ENCODE data around the gene ZNF862. TPM values are rescaled to one million over a fixed set of nuclear protein-coding genes. Genes with fewer than 3 reads are reported as not detected.

Gene ZNF862
- total and polyA plus RNA-seq, 7 experiments from 2014 or later, result 9.1 to 112 (median 39.0) TPM

DNA sequence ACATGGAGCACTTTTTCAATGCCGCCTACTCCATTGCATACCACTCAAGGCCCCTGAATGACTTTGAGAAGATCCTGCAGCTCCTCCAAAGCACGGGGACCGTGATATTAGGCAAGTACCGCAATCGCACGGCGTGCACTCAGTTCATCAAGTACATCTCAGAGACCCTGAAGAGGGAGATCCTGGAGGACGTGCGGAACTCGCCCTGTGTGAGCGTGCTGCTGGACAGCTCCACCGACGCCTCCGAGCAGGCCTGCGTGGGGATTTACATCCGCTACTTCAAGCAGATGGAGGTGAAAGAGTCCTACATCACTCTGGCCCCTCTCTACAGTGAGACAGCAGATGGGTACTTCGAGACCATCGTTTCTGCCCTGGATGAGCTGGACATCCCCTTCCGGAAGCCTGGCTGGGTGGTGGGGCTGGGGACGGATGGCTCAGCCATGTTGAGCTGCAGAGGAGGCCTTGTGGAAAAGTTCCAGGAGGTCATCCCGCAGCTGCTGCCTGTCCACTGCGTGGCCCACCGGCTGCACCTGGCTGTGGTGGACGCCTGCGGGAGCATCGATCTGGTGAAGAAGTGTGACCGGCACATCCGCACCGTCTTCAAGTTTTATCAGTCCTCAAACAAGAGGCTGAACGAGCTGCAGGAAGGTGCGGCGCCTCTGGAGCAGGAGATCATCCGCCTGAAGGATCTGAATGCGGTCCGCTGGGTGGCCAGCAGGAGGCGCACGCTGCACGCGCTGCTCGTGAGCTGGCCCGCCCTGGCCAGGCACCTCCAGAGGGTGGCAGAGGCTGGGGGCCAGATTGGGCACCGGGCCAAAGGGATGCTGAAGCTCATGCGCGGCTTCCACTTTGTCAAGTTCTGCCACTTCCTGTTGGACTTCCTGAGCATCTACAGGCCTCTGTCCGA is 22.9 kb downstream of the ZNF862 start:
- Mint-ChIP-seq H3K27me3 (no peaks in the 10 kb centered on the region), H3K4me3 (peak overlapping the region in 1 of 10 donors; percentile 6), H3K9me3 (no peaks in the 10 kb centered on the region), H3K36me3 (peaks cover 7 to 49% (median 30%) of the 10 kb centered on the region in 5 donors), H3K27ac (peak overlapping the region in 5 of 9 donors; percentile 43 to 83 (median 56)), H3K4me1 (peaks cover 40 to 93% (median 83%) of the 10 kb centered on the region in 7 donors)
- ChIA-PET CTCF (interaction anchor here (0.7 to 0.9 kb wide), 2 partner anchors 13 to 72 kb away, joined by 3 read pairs; no protein-coding TSS in a partner anchor), POLR2A (interaction anchor here (0.6 to 3.8 kb wide), 5 partner anchors 9 to 56 kb away, joined by 3 to 24 read pairs (median 10); partner anchors contain the start of gene ZNF862)
- intact Hi-C loops (cut with micrococcal nuclease), result loop anchor here in 1 of 2 donors (10.0 kb wide), 1 partner anchor 146 kb away; a partner anchor contains a TSS
- DNase-seq (no peak), ATAC-seq (no peak)
- Histone ChIP-seq H3K4me3 (ENCODE audit: low read length) (no peak overlapping the region), H3K27ac (ENCODE audit: low read depth, low read length) (no peak overlapping the region), H3K36me3 (ENCODE audit: control insufficient read depth in 2 of 3, insufficient read depth in 3 of 3, low read length in 3 of 3) (peaks cover 0 to 38% (median 14%) of the 10 kb centered on the region in 3 experiments), H3K27me3 (ENCODE audit: control insufficient read depth in 2 of 2, insufficient read depth in 2 of 2, low read length in 2 of 2) (no peaks in the 10 kb centered on the region), H3K9me3 (ENCODE audit: control insufficient read depth in 2 of 3, low read length in 3 of 3) (no peaks in the 10 kb centered on the region), H3K4me1 (ENCODE audit: control insufficient read depth in 2 of 2, insufficient read depth in 2 of 2, low read length in 2 of 2) (peaks cover 24 to 69% of the 10 kb centered on the region in 2 donors)

GRCh38 chr7:149861728-149862045 is 23.5 kb downstream of the ZNF862 start:
- Histone ChIP-seq H3K9me3 (ENCODE audit: control insufficient read depth in 2 of 3, low read length in 3 of 3) (no peaks in the 10 kb centered on the region), H3K27me3 (ENCODE audit: control insufficient read depth in 2 of 2, insufficient read depth in 2 of 2, low read length in 2 of 2) (no peaks in the 10 kb centered on the region), H3K36me3 (ENCODE audit: control insufficient read depth in 2 of 3, insufficient read depth in 3 of 3, low read length in 3 of 3) (peaks cover 0 to 38% (median 14%) of the 10 kb centered on the region in 3 experiments), H3K4me3 (ENCODE audit: low read length) (no peak overlapping the region), H3K27ac (ENCODE audit: low read depth, low read length) (no peak overlapping the region), H3K4me1 (ENCODE audit: control insufficient read depth in 2 of 2, insufficient read depth in 2 of 2, low read length in 2 of 2) (peaks cover 30 to 69% of the 10 kb centered on the region in 2 donors)
- H3K4me1 Mint-ChIP-seq, result peaks cover 35 to 93% (median 83%) of the 10 kb centered on the region in 7 donors
- CTCF ChIA-PET, result interaction anchor here (0.7 to 0.9 kb wide), 2 partner anchors 13 to 72 kb away, joined by 3 read pairs; no protein-coding TSS in a partner anchor
- DNase-seq (no peak), ATAC-seq (no peak)
- H3K27me3 Mint-ChIP-seq, result no peaks in the 10 kb centered on the region
- H3K36me3 Mint-ChIP-seq, result peaks cover 7 to 49% (median 30%) of the 10 kb centered on the region in 5 donors
- POLR2A ChIA-PET, result interaction anchor here (1.5 to 3.8 kb wide), 5 partner anchors 9 to 23 kb away, joined by 4 to 24 read pairs (median 10); partner anchors contain the start of gene ZNF862
- peak overlapping the region in 1 of 10 donors; percentile 6 for H3K4me3 Mint-ChIP-seq
- H3K27ac Mint-ChIP-seq, result peak overlapping the region in 6 of 9 donors; percentile 10 to 83 (median 50)
- no peaks in the 10 kb centered on the region for H3K9me3 Mint-ChIP-seq
- intact Hi-C loops (cut with micrococcal nuclease), result loop anchor here in 1 of 2 donors (10.0 kb wide), 1 partner anchor 147 kb away; a partner anchor contains a TSS

DNA sequence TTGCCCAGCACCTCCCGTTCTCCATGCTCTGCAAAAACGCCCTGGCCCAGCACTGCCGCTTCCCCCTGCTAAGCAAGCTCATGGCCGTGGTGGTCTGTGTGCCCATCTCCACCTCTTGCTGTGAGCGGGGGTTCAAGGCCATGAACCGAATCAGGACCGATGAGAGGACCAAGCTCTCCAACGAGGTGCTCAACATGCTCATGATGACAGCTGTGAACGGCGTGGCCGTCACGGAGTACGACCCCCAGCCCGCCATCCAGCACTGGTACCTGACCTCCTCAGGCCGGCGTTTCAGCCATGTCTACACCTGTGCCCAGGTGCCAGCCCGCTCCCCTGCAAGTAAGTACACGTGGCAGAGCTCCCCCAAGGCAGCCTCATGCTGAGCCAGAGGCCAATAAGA is 24.0 kb downstream of the ZNF862 start:
- Mint-ChIP-seq H3K36me3 (peaks cover 7 to 49% (median 30%) of the 10 kb centered on the region in 5 donors), H3K4me1 (peaks cover 37 to 93% (median 83%) of the 10 kb centered on the region in 7 donors), H3K27me3 (no peaks in the 10 kb centered on the region), H3K27ac (peak overlapping the region in 4 of 9 donors; percentile 56 to 97 (median 79)), H3K4me3 (peak overlapping the region in 2 of 10 donors; percentile 50 to 74), H3K9me3 (no peaks in the 10 kb centered on the region)
- Histone ChIP-seq H3K36me3 (ENCODE audit: control insufficient read depth in 2 of 3, insufficient read depth in 3 of 3, low read length in 3 of 3) (peaks cover 0 to 38% (median 14%) of the 10 kb centered on the region in 3 experiments), H3K27me3 (ENCODE audit: control insufficient read depth in 2 of 2, insufficient read depth in 2 of 2, low read length in 2 of 2) (no peaks in the 10 kb centered on the region), H3K9me3 (ENCODE audit: control insufficient read depth in 2 of 3, low read length in 3 of 3) (no peaks in the 10 kb centered on the region), H3K4me1 (ENCODE audit: control insufficient read depth in 2 of 2, insufficient read depth in 2 of 2, low read length in 2 of 2) (peaks cover 35 to 69% of the 10 kb centered on the region in 2 donors), H3K27ac (ENCODE audit: low read depth, low read length) (no peak overlapping the region), H3K4me3 (ENCODE audit: low read length) (no peak overlapping the region)
- CTCF ChIA-PET, result interaction anchor here (0.9 kb wide), 1 partner anchor 22 kb away, joined by 3 read pairs; no protein-coding TSS in a partner anchor
- ATAC-seq, result no peak
- POLR2A ChIA-PET, result interaction anchor here (1.5 to 3.8 kb wide), 4 partner anchors 8 to 21 kb away, joined by 4 to 24 read pairs (median 13); no protein-coding TSS in a partner anchor
- intact Hi-C loops (cut with micrococcal nuclease), result loop anchor here in 1 of 2 donors (10.0 kb wide), 1 partner anchor 147 kb away; a partner anchor contains a TSS
- DNase-seq, result no peak

DNA sequence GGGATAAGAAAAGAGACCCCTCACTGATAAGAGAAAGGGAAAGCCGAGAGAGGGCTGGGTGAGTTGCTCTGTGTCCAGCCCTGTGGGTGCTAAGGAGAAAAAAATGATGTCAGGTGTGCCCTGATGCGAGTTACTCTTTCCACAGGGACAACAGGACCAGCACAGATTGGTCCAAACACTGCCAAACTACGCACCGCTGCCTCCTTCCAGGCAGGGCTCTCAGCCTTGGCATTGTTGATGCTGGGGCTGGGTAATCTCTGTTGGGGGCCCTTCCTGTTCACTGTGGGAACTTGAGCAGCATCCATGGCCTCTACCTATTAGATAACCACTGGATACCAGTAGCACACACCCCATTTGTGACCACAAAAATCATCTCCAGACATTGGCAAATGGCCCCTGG is 25.3 kb downstream of the ZNF862 start:
- peaks cover 7 to 43% (median 30%) of the 10 kb centered on the region in 5 donors for H3K36me3 Mint-ChIP-seq
- no peak for ATAC-seq
- Histone ChIP-seq H3K36me3 (ENCODE audit: control insufficient read depth in 2 of 3, insufficient read depth in 3 of 3, low read length in 3 of 3) (peaks cover 0 to 38% (median 14%) of the 10 kb centered on the region in 3 experiments), H3K4me1 (ENCODE audit: control insufficient read depth in 2 of 2, insufficient read depth in 2 of 2, low read length in 2 of 2) (peaks cover 48 to 72% of the 10 kb centered on the region in 2 donors), H3K27ac (ENCODE audit: low read depth, low read length) (peak overlapping the region; percentile 88), H3K27me3 (ENCODE audit: control insufficient read depth in 2 of 2, insufficient read depth in 2 of 2, low read length in 2 of 2) (no peaks in the 10 kb centered on the region), H3K4me3 (ENCODE audit: low read length) (no peak overlapping the region), H3K9me3 (ENCODE audit: control insufficient read depth in 2 of 3, low read length in 3 of 3) (no peaks in the 10 kb centered on the region)
- DNase-seq, result no peak
- H3K4me1 Mint-ChIP-seq, result peaks cover 41 to 93% (median 81%) of the 10 kb centered on the region in 7 donors
- H3K27ac Mint-ChIP-seq, result peak overlapping the region; percentile 52 to 99 (median 96)
- no peaks in the 10 kb centered on the region for H3K27me3 Mint-ChIP-seq
- POLR2A ChIA-PET, result interaction anchor here (1.0 to 3.0 kb wide), 3 partner anchors 11 to 21 kb away, joined by 3 to 19 read pairs (median 12); partner anchors contain the start of gene ATP6V0E2
- peak overlapping the region in 5 of 10 donors; percentile 32 to 74 (median 48) for H3K4me3 Mint-ChIP-seq
- H3K9me3 Mint-ChIP-seq, result no peaks in the 10 kb centered on the region
- intact Hi-C loops (cut with micrococcal nuclease), result loop anchor here in 1 of 2 donors (10.0 kb wide), 1 partner anchor 149 kb away; a partner anchor contains a TSS
- CTCF ChIA-PET, result no interaction called here

DNA sequence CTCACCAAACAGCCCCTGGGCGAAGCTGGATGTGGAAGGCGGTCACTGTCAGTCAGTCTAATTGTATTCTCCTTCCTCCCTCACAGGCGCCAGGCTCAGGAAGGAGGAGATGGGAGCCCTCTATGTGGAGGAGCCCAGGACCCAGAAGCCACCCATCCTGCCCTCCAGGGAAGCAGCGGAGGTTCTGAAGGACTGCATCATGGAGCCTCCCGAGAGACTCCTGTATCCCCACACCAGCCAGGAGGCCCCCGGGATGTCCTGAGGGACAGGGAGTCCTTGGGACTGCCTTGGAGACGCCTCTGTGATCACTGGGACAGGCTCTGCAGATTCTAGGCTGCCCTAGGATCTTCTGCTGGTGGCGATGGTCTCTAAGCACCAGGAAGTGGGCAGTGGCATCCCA is 25.8 kb downstream of the ZNF862 start:
- ATAC-seq, result no peak
- Mint-ChIP-seq H3K4me1 (peaks cover 41 to 96% (median 84%) of the 10 kb centered on the region in 7 donors), H3K4me3 (peak overlapping the region in 6 of 10 donors; percentile 42 to 89 (median 60)), H3K9me3 (no peaks in the 10 kb centered on the region), H3K27ac (peak overlapping the region; percentile 78 to 99 (median 96)), H3K27me3 (no peaks in the 10 kb centered on the region), H3K36me3 (peaks cover 7 to 40% (median 29%) of the 10 kb centered on the region in 5 donors)
- peaks cover 0 to 38% (median 14%) of the 10 kb centered on the region in 3 experiments for H3K36me3 ChIP-seq (ENCODE audit: control insufficient read depth in 2 of 3, insufficient read depth in 3 of 3, low read length in 3 of 3)
- H3K4me3 ChIP-seq (ENCODE audit: low read length), result no peak overlapping the region
- peaks cover 53 to 78% of the 10 kb centered on the region in 2 donors for H3K4me1 ChIP-seq (ENCODE audit: control insufficient read depth in 2 of 2, insufficient read depth in 2 of 2, low read length in 2 of 2)
- no peaks in the 10 kb centered on the region for H3K9me3 ChIP-seq (ENCODE audit: control insufficient read depth in 2 of 3, low read length in 3 of 3)
- peak overlapping the region; percentile 88 for H3K27ac ChIP-seq (ENCODE audit: low read depth, low read length)
- CTCF ChIA-PET, result no interaction called here
- H3K27me3 ChIP-seq (ENCODE audit: control insufficient read depth in 2 of 2, insufficient read depth in 2 of 2, low read length in 2 of 2), result no peaks in the 10 kb centered on the region
- DNase-seq, result no peak
- POLR2A ChIA-PET, result interaction anchor here (1.2 to 2.8 kb wide), 3 partner anchors 10 to 22 kb away, joined by 3 to 12 read pairs (median 6); partner anchors contain the start of gene ATP6V0E2
- intact Hi-C loops (cut with micrococcal nuclease), result loop anchor here in 1 of 2 donors (10.0 kb wide), 1 partner anchor 149 kb away; a partner anchor contains a TSS

DNA sequence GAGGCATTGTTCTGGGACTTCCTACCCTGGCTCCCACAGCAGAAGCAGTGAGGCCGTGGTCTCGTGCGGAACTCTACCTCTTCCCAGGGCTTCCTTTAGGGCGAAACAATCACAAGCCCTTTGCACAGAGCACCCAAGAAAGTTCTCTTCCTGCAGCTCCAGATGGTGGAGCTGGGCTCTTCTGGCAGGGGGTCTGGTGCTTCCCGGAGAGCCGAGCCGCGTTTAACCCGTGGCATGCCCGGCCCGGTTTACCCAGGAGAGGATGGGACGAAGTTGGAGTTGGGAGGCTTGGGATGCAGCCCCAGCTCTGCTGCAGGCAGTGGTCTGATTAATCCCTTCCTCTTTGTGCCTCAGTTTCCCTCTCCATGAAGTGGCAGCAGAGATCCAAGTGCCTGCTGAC is 26.6 kb downstream of the ZNF862 start:
- POLR2A ChIA-PET, result interaction anchor here (0.5 to 2.8 kb wide), 11 partner anchors 9 to 622 kb away, joined by 3 to 27 read pairs (median 7); partner anchors contain the start of genes ATP6V0E2 and ZNF862
- no peak for ATAC-seq
- CTCF ChIA-PET, result interaction anchor here (1.1 to 1.7 kb wide), 2 partner anchors 19 to 27 kb away, joined by 3 to 6 read pairs; partner anchors contain the start of gene ZNF862
- Mint-ChIP-seq H3K36me3 (peaks cover 7 to 34% (median 22%) of the 10 kb centered on the region in 5 donors), H3K4me1 (peaks cover 44 to 96% (median 85%) of the 10 kb centered on the region in 7 donors), H3K4me3 (peak overlapping the region in 7 of 10 donors; percentile 63 to 89 (median 78)), H3K27ac (peak overlapping the region; percentile 89 to 99 (median 97)), H3K9me3 (no peaks in the 10 kb centered on the region), H3K27me3 (no peaks in the 10 kb centered on the region)
- peaks cover 61 to 85% of the 10 kb centered on the region in 2 donors for H3K4me1 ChIP-seq (ENCODE audit: control insufficient read depth in 2 of 2, insufficient read depth in 2 of 2, low read length in 2 of 2)
- peak overlapping the region; percentile 88 for H3K27ac ChIP-seq (ENCODE audit: low read depth, low read length)
- H3K9me3 ChIP-seq (ENCODE audit: control insufficient read depth in 2 of 3, low read length in 3 of 3), result no peaks in the 10 kb centered on the region
- H3K27me3 ChIP-seq (ENCODE audit: control insufficient read depth in 2 of 2, insufficient read depth in 2 of 2, low read length in 2 of 2), result no peaks in the 10 kb centered on the region
- no peak for DNase-seq
- intact Hi-C loops (cut with micrococcal nuclease), result loop anchor here (1.0 to 10.0 kb wide), 7 partner anchors 8 to 1218 kb away; partner anchors contain the start of genes ATP6V0E2 (in 2 of the 2), FASTK (in 1 of the 2), PDIA4 (in 1 of the 2) and TMUB1 (in 1 of the 2)
- peak overlapping the region; percentile 8 for H3K4me3 ChIP-seq (ENCODE audit: low read length)
- peaks cover 0 to 30% (median 14%) of the 10 kb centered on the region in 3 experiments for H3K36me3 ChIP-seq (ENCODE audit: control insufficient read depth in 2 of 3, insufficient read depth in 3 of 3, low read length in 3 of 3)
